ENCODE results near the gene SWSAP1. TPM values are rescaled to one million over a fixed set of nuclear protein-coding genes. Genes with fewer than 3 reads are reported as not detected.

The SWSAP1 gene
- total and polyA plus RNA-seq, 12 donors, result 0.53 to 3.1 (median 1.7) TPM

- H3K36me3 ChIP-seq, result no peaks in the 10 kb centered on the region
- WGBS, 2 donors, result 78 to 80% methylated on average over 19 of the region's 19 CpGs
- no peak for TF ChIP-seq CTCF (IDR thresholded peaks at IDR 0.05)
- H3K27me3 ChIP-seq, result peaks cover 0 to 19% (median 9%) of the 10 kb centered on the region in 7 donors
- peaks cover 0 to 9% (median 6%) of the 10 kb centered on the region in 11 donors for H3K9me3 ChIP-seq
- H3K27ac ChIP-seq, result peak overlapping the region in 1 of 10 donors; percentile 56
- intact Hi-C loops (cut with DNase I), result loop anchor here in 2 of 10 donors (10.0 kb wide), 2 partner anchors 47 to 93 kb away; partner anchors contain the start of genes ODAD3 (in 1 of the 2), PRKCSH (in 1 of the 2) and TSPAN16 (in 1 of the 2)
- DNase-seq (no peak), ATAC-seq (no peak)
- H3K4me3 ChIP-seq, result no peak overlapping the region
- peaks cover 10 to 30% (median 17%) of the 10 kb centered on the region in 9 donors for H3K4me1 ChIP-seq
Measured at GRCh38 chr19:11387162-11388034, 12.9 kb downstream of the SWSAP1 start.

- no peak for TF ChIP-seq CTCF (IDR thresholded peaks at IDR 0.05)
- Histone ChIP-seq H3K4me1 (peaks cover 0 to 9% (median 0%) of the 10 kb centered on the region in 9 donors), H3K27me3 (no peaks in the 10 kb centered on the region), H3K27ac (no peak overlapping the region), H3K9me3 (peaks cover 0 to 9% (median 6%) of the 10 kb centered on the region in 11 donors), H3K36me3 (no peaks in the 10 kb centered on the region), H3K4me3 (no peak overlapping the region)
- WGBS, 2 donors, result 90 to 91% methylated on average over 2 of the region's 2 CpGs
- intact Hi-C loops (cut with DNase I), result no loop called here
- no peak for ATAC-seq
- DNase-seq, result no peak
Measured at GRCh38 chr19:11390359-11390758, 15.9 kb downstream of the SWSAP1 start.

- no peak for DNase-seq
- H3K9me3 ChIP-seq, result peaks cover 0 to 9% (median 6%) of the 10 kb centered on the region in 11 donors
- peaks cover 0 to 9% (median 0%) of the 10 kb centered on the region in 9 donors for H3K4me1 ChIP-seq
- no peak for TF ChIP-seq CTCF (IDR thresholded peaks at IDR 0.05)
- no peak overlapping the region for H3K4me3 ChIP-seq
- ATAC-seq, result no peak
- H3K36me3 ChIP-seq, result no peaks in the 10 kb centered on the region
- intact Hi-C loops (cut with DNase I), result no loop called here
- 74 to 84% methylated on average over 4 of the region's 4 CpGs for WGBS, 2 donors
- no peaks in the 10 kb centered on the region for H3K27me3 ChIP-seq
- no peak overlapping the region for H3K27ac ChIP-seq
Measured at GRCh38 chr19:11390933-11391680, 16.6 kb downstream of the SWSAP1 start.

- Histone ChIP-seq H3K4me1 (no peaks in the 10 kb centered on the region), H3K9me3 (no peaks in the 10 kb centered on the region), H3K4me3 (no peak overlapping the region), H3K27ac (no peak overlapping the region), H3K36me3 (peaks cover 0 to 9% (median 0%) of the 10 kb centered on the region in 9 donors), H3K27me3 (peaks cover 0 to 5% (median 0%) of the 10 kb centered on the region in 7 donors)
- no peak for TF ChIP-seq CTCF (IDR thresholded peaks at IDR 0.05)
- ATAC-seq (no peak), DNase-seq (no peak)
- intact Hi-C loops (cut with DNase I), result no loop called here
- WGBS, 2 donors, result 80 to 88% methylated on average over 22 of the region's 22 CpGs
Measured at GRCh38 chr19:11397089-11397610, 22.7 kb downstream of the SWSAP1 start.
